ENCODE data around the gene MYB. TPM values are rescaled to one million over a fixed set of nuclear protein-coding genes. Genes with fewer than 3 reads are reported as not detected.

MYB gene
- total and polyA plus RNA-seq, 12 donors, result 0.14 to 11.8 (median 0.74) TPM

- Histone ChIP-seq H3K27me3 (no peaks in the 10 kb centered on the region), H3K9me3 (replicated peaks in 1 of 3) (no peaks in the 10 kb centered on the region), H3K27ac (no peak overlapping the region), H3K4me3 (no peak overlapping the region), H3K36me3 (replicated peaks in 1 of 2) (no peaks in the 10 kb centered on the region), H3K4me1 (replicated peaks in 1 of 2) (no peaks in the 10 kb centered on the region)
- intact Hi-C loops (cut with DNase I), result no loop called here
- WGBS, 4 donors, result 76 to 84% (median 81%) methylated on average over 4 of the region's 4 CpGs
- TF ChIP-seq POLR2A (IDR thresholded peaks at IDR 0.05) (no peak), CTCF (IDR thresholded peaks at IDR 0.05) (no peak)
- no peak for DNase-seq
Measured at GRCh38 chr6:135256866-135257265, 75.8 kb downstream of the MYB start.

- Histone ChIP-seq H3K27ac (no peak overlapping the region), H3K4me3 (no peak overlapping the region), H3K4me1 (replicated peaks in 1 of 2) (no peaks in the 10 kb centered on the region), H3K9me3 (replicated peaks in 1 of 3) (no peaks in the 10 kb centered on the region), H3K27me3 (no peaks in the 10 kb centered on the region), H3K36me3 (replicated peaks in 1 of 2) (no peaks in the 10 kb centered on the region)
- DNase-seq, result no peak
- 77 to 87% (median 86%) methylated on average over 2 of the region's 2 CpGs for WGBS, 4 donors
- intact Hi-C loops (cut with DNase I), result no loop called here
- TF ChIP-seq POLR2A (IDR thresholded peaks at IDR 0.05) (no peak), CTCF (IDR thresholded peaks at IDR 0.05) (no peak)
Measured at GRCh38 chr6:135257631-135258405, 76.7 kb downstream of the MYB start.

DNA sequence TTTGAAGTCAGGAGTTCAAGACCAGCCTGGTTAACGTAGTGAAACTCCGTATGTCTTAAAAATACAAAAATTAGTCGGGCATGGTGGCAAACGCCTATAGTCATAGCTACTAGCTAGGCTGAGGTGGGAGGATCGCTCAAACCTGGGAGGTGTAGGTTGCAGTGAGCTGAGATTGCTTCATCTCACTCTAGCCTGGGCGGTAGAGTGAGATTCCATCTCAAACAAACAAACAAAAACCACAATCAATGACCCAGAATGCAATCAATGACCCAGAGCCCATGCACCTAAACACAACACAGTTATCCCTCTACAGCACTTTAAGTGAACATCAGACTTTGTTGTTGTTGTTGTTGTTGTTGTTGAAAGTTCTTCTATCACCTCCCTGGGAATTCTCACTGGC, 77.9 kb downstream of the MYB start:
- no peaks in the 10 kb centered on the region for H3K36me3 ChIP-seq (replicated peaks in 1 of 2)
- H3K9me3 ChIP-seq (replicated peaks in 1 of 3), result no peaks in the 10 kb centered on the region
- no peaks in the 10 kb centered on the region for H3K4me1 ChIP-seq (replicated peaks in 1 of 2)
- DNase-seq, result no peak
- H3K4me3 ChIP-seq, result no peak overlapping the region
- 80 to 92% (median 87%) methylated on average over 6 of the region's 6 CpGs for WGBS, 4 donors
- H3K27ac ChIP-seq, result no peak overlapping the region
- intact Hi-C loops (cut with DNase I), result no loop called here
- no peaks in the 10 kb centered on the region for H3K27me3 ChIP-seq
- TF ChIP-seq POLR2A (IDR thresholded peaks at IDR 0.05) (no peak), CTCF (IDR thresholded peaks at IDR 0.05) (no peak)

- no peaks in the 10 kb centered on the region for H3K9me3 ChIP-seq (replicated peaks in 1 of 3)
- no peak overlapping the region for H3K4me3 ChIP-seq
- intact Hi-C loops (cut with DNase I), result no loop called here
- no peaks in the 10 kb centered on the region for H3K27me3 ChIP-seq
- 82 to 95% (median 90%) methylated on average over 4 of the region's 4 CpGs for WGBS, 4 donors
- H3K4me1 ChIP-seq (replicated peaks in 1 of 2), result no peaks in the 10 kb centered on the region
- no peak for TF ChIP-seq POLR2A (IDR thresholded peaks at IDR 0.05)
- TF ChIP-seq CTCF (IDR thresholded peaks at IDR 0.05), result no peak
- DNase-seq, result no peak
- H3K36me3 ChIP-seq (replicated peaks in 1 of 2), result no peaks in the 10 kb centered on the region
- no peak overlapping the region for H3K27ac ChIP-seq
Measured at GRCh38 chr6:135260612-135261011, 79.5 kb downstream of the MYB start.
